ENCODE data around the gene HDAC10.

The HDAC10 gene

GRCh38 chr22:50255099-50255498 is 4.0 kb upstream of the HDAC10 start:
- no peak for DNase-seq

DNA sequence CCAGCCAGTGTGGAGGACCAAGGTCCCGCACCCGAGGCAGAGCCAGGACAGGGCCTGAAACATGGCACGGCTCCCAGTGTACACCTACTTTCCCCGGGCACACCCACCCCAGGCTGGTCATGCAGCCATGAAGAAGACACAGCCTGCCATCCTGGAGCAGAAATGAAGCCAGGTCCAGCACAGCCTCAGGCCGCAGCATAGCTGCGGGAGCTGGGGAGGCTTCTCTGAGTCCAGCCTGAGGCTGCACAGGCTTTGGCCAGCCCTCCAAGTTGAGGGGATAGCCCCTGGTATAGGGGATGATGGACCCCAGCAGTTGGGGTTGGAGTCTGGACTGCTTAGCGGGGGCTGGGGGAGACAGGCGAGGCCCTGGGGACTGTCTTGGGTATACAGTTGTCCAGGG is 2.9 kb upstream of the HDAC10 start:
- no peak for DNase-seq

- DNase-seq, result no peak
These were observed 2.2 kb upstream of the HDAC10 start for GRCh38 chr22:50253046-50253915.

- DNase-seq, result peak; percentile 68
These were observed 1.3 kb upstream of the HDAC10 start for GRCh38 chr22:50252082-50253045.

- DNase-seq, result no peak
These were observed 514 bp upstream of the HDAC10 start for GRCh38 chr22:50251477-50252081.

GRCh38 chr22:50250249-50250554 is 863 bp downstream of the HDAC10 start:
- DNase-seq, result no peak

GRCh38 chr22:50249341-50250248 is 1.5 kb downstream of the HDAC10 start:
- DNase-seq, result no peak

DNA sequence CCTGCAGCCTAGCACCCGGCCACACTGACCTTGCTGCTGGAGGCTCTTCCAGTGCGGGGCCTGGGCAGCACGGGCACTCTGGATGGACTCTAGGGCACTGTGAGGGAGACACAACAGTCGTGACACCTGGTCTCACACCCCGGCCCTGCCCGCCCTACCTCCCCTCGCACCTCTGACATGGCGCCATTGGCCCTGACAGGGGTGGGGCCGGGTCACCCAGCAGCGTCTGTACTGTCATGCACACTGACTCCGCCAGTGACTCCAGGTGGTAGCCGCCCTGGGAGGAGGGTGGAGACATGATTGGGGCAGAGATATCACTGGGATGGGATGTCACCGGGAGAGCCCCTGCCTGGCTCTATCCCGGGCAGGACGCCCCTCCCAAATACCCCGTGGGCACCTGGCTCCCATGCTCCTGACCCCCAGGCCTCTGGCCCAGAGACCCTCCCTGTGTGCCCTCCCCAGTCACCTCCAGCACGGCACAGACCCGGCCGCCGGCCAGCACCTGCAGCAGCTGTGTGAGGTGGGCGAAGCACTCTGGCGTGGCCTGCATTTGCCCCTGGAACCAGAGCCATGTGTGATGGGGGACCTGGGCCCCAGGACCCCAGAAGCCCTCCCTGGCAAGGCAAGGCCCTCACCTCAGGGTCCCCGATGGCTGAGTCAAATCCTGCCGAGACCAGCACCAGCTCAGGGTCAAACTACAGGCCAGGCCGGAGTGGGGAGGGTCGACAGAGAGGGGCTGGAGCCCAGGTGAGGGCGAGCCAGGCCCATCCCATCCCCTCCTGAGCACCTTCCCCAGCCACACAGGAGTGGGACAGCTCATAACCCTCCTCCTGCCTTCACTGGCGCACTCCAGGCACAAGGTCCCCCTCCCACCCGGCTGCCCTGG is 2.6 kb downstream of the HDAC10 start:
- no peak for DNase-seq

GRCh38 chr22:50247748-50248147 is 3.3 kb downstream of the HDAC10 start:
- no peak for DNase-seq

DNA sequence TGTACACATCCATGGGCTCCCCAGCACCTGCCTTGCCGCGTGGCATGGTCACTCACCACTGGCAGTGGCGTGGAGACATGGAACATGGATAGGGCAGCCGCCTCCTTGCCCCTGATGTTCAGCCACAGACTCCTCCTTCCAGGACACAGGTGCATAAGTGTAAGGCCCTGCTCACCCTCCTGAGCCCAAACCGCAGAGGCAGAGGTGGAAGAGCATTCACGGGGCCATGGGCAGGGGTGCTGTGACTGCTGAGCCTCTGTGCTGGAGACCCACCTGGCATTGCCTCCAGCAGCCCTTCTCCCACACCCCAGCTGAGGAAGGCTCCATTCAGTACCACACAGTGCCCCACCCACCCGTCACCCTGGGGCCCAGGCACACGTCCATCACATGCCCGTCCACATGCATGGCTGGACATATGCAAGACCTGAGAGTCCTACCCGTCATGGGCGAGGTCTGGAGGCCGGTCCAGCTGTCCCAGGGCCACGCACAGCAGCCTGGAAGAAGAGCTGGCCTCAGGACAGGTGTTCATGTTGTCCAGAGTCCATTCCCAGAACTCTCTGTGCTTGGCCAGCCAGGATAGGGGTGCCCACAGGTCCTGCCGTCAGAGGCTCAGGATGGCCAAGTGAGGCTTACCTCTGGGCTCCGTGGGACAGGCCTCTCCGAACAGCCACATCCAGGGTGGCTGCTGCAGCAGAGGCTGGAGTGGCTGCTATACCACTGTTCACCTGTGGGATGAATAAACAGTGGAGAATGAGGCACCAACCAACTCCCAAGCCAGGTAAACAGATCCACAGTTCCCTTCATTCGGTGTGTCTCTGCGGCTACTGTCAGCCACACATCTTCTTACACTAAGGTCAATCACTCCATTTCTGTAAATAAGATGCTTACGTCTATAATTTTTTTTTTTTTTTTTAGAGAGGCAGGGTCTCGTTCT is 4.6 kb downstream of the HDAC10 start:
- no peak for DNase-seq

GRCh38 chr22:50245214-50246072 is 5.6 kb downstream of the HDAC10 start:
- DNase-seq, result no peak

- DNase-seq, result peak; percentile 96
These were observed 6.4 kb downstream of the HDAC10 start, which contains the start of gene TUBGCP6 for GRCh38 chr22:50244420-50245213. Gene TUBGCP6, minus strand, starts transcription at chr22:50245023. Its CDS starts 564 bp downstream, at chr22:50244459.

DNA sequence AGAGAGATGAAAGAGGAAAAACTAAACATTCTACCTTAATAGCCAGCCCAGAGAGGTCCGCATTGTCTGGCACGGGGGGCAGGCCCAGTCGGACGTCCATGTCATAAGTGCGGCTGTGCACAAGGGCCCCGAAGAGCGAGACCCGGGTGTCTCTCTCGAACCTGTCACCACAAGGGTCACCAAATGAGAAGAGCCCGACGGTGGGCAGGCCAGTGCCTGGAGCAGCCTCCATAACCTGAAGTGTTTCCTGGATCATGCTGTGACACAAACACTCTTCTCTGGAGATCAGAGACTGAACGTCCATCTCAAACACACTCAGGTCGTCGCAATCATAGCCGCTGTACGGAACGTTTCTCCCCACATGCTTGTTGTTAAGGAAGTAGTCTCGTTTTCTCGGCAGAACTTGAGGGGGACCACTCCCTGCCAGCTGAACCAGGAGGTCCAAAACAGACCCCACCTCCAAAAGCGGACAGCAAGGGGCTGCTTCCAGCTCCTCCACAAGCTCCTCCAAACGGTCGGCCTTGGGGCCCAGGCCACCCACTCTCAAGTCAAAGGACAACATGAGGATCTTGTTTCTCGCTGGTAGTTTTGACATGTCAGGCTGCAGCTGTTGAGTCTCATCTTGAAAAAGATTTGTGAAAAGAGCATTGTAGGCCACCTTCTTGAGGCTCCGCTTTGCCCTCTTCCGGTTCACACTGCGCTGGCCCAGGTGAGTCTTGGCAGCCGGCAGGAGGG is 7.2 kb downstream of the HDAC10 start:
- peak; percentile 57 for DNase-seq

DNA sequence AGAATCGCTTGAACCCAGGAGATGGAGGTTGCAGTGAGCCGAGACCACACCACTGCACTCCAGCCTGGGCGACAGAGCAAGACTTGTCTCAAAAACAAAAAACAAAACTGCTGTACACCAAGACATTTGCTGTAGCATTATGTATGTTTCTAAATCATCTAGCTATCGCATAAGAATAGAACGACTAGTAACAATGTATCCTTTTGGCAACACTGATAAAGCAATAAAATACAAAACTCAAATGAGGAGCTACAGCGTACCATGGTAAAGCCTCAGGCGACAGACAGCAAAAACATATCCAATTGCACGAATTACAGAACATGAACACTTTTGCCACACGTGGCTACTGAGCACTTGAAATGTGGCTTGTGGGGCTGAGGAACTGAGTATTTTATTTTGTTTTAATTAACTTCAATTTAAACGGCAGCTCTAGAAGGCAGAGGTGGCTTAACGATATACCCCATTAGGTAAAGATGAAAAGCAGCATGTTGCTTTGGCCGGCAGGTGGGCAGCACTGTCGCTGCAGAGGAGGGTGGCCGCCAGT is 8.6 kb downstream of the HDAC10 start:
- peak; percentile 9 for DNase-seq

DNA sequence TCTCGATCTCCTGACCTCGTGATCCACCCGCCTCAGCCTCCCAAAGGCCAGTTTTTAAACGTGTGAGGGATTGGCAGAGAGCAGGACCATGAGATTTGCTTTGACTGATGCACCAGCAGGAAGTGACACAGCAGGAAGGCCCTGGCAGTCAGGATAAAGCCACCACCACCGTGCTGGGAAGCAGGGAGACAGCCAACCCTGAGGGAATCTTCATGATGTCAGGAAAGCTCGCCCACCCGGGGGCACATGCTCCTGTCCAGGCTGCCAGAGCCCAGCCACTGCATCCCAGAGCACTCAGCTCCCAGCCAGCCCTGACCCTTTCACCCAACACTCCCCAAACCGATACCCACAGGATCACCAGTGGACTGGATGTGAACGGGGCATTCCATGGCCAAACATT is 12.3 kb downstream of the HDAC10 start:
- DNase-seq, result no peak

- peak; percentile 1 for DNase-seq
These were observed 14.2 kb downstream of the HDAC10 start for GRCh38 chr22:50236731-50237409.

Measured in OCI-M1 (cell line).